ENCODE data around the gene ADARB2.
"Not testable (repeated sequence)": the region's sequence is repeated elsewhere in the genome, so short reads cannot be mapped to it uniquely, and the experiment has no call there.

Gene ADARB2

DNA sequence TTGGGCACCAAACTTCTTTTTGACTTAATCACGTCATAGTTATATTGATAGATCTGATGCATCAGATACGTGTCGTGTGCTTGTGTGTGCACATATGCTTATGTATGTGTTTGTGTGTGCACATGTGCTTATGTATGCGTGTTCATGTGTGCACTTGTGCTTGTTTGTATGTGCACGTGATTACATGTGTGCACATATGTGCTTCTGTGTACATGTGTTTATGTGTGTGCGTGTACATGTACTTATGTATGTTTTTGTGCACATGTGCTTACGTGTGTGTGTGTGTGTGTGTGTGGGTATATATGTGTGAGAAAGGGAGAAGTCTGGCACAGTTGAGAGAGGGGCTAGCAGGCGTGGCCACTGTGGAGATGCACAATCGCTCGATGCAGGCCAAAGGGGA is 507.8 kb downstream of the ADARB2 start:
- H3K27ac ChIP-seq, result no peak overlapping the region
- no peaks in the 10 kb centered on the region for H3K9me3 ChIP-seq
- no peak overlapping the region for H3K4me3 ChIP-seq (ENCODE audit: low read depth in 1 of 2, low read length in 1 of 2)
- peaks cover 71% of the 10 kb centered on the region for H3K36me3 ChIP-seq
- no peaks in the 10 kb centered on the region for H3K27me3 ChIP-seq
- TF ChIP-seq, protein P1, sequence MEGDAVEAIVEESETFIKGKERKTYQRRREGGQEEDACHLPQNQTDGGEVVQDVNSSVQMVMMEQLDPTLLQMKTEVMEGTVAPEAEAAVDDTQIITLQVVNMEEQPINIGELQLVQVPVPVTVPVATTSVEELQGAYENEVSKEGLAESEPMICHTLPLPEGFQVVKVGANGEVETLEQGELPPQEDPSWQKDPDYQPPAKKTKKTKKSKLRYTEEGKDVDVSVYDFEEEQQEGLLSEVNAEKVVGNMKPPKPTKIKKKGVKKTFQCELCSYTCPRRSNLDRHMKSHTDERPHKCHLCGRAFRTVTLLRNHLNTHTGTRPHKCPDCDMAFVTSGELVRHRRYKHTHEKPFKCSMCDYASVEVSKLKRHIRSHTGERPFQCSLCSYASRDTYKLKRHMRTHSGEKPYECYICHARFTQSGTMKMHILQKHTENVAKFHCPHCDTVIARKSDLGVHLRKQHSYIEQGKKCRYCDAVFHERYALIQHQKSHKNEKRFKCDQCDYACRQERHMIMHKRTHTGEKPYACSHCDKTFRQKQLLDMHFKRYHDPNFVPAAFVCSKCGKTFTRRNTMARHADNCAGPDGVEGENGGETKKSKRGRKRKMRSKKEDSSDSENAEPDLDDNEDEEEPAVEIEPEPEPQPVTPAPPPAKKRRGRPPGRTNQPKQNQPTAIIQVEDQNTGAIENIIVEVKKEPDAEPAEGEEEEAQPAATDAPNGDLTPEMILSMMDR (IDR thresholded peaks at IDR 0.05), result no peak
- no peaks in the 10 kb centered on the region for H3K4me1 ChIP-seq (ENCODE audit: control insufficient read depth in 1 of 2, insufficient read depth in 1 of 2, low read depth in 1 of 2, low read length in 1 of 2)

DNA sequence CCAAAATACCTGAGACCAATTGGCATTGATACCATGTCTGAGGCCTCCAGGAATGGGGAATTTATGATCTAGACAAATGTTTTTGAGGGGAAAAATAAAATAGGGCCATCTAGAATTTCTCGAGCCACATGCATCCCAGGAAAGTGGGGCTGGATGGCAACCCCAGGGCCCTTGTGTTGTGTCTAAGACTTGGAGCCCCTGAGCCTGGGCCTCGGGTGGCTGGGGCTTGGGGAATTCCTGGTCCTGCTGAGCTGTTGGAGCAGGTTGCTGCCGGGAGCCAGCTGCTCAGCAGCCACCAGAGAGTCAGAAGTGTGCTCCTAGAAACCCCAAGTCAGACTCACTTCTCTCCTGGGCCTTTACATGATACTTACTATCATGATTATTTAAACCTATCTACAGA is 508.2 kb downstream of the ADARB2 start:
- TF ChIP-seq, protein P1 (IDR thresholded peaks at IDR 0.05), result no peak
- Histone ChIP-seq H3K4me3 (ENCODE audit: low read depth in 1 of 2, low read length in 1 of 2) (no peak overlapping the region), H3K36me3 (peaks cover 71% of the 10 kb centered on the region), H3K9me3 (no peaks in the 10 kb centered on the region), H3K27ac (no peak overlapping the region), H3K4me1 (ENCODE audit: control insufficient read depth in 1 of 2, insufficient read depth in 1 of 2, low read depth in 1 of 2, low read length in 1 of 2) (no peaks in the 10 kb centered on the region), H3K27me3 (no peaks in the 10 kb centered on the region)

DNA sequence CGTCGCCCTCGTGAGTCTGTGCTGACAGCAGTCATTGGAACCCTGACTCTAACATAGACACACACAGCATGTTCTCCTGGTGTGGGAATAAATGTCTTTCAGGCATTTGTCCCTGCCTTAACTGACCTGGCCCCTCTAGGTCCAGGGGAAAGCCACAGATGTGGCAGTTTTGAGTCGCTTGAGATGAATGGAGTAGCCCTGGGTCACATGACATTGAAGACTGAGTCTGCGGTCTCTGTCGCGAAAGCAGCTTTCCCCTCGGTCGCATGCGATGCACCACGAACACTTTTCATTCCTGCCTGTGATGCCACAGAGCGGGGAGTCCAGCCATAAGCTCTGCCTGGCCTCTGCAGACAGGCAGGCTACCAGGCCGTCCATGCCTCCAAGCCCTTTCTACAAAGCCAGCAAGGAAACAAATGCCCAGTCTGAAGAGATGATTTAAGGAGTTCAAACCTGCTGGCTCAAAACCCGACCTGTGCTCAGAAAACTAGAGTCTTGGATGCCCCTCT is 508.8 kb downstream of the ADARB2 start:
- Histone ChIP-seq H3K4me1 (ENCODE audit: control insufficient read depth in 1 of 2, insufficient read depth in 1 of 2, low read depth in 1 of 2, low read length in 1 of 2) (no peaks in the 10 kb centered on the region), H3K9me3 (no peaks in the 10 kb centered on the region), H3K27ac (no peak overlapping the region), H3K36me3 (peaks cover 70% of the 10 kb centered on the region), H3K4me3 (ENCODE audit: low read depth in 1 of 2, low read length in 1 of 2) (no peak overlapping the region), H3K27me3 (no peaks in the 10 kb centered on the region)
- TF ChIP-seq, protein P1 (IDR thresholded peaks at IDR 0.05), result no peak

DNA sequence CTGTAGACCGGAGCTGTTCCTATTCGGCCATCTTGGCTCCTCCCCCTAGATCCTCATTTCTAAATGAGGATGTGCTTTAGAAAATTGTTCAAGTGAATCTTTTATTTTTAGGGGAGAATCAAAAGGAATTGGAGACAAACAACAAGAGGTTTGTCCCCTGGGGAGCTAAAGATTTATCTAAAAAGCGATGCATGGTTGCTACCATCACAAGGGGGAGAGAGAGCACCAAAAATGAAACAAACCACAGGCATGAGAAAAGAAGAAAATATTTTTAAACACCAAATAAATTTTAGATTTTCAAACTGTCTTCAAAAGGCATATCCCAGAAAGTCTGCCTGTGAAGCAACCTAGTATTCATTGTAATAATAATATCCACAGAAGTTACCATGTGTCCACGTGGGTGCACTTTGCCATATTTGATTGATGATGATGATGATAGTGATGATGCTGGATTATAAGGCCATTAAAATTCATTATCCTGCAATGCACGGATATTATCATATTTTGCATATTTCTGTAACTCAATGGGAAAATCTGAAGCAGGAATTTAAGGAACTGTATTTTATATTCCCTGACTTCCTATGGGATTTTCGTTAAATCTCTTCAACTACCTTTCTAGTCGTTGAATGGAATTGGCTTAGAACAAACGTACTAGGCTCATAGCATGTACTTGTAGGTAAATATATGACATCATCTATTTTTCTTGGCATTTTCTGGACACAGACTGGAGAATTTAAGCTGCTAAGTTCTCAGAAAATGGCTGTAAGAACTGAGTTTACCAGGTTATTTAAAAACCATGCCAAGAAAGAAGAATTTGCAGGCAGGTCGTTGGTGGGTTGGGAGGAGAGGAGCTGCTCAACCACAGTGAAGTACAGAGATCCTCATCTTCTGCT is 509.6 kb downstream of the ADARB2 start:
- Histone ChIP-seq H3K27ac (no peak overlapping the region), H3K27me3 (no peaks in the 10 kb centered on the region)

DNA sequence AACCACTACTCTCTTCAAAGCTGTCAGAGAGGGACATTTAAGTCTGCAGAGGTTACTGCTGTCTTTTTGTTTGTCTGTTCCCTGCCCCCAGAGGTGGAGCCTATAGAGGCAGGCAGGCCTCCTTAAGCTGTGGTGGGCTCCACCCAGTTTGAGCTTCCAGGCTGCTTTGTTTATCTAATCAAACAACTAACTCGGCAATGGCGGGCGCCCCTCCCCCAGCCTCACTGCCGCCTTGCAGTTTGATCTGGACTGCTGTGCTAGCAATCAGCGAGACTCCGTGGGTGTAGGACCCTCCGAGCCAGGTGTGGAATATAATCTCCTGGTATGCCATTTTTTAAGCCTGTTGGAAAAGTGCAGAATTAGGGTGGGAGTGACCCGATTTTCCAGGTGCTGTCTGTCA is 510.4 kb downstream of the ADARB2 start:
- not testable (repeated sequence) for H3K4me3 ChIP-seq (ENCODE audit: low read depth in 1 of 2, low read length in 1 of 2); H3K4me1 ChIP-seq (ENCODE audit: control insufficient read depth in 1 of 2, insufficient read depth in 1 of 2, low read depth in 1 of 2, low read length in 1 of 2); H3K27me3 ChIP-seq; H3K9me3 ChIP-seq; H3K27ac ChIP-seq
- H3K36me3 ChIP-seq, result peaks cover 54% of the 10 kb centered on the region

More for the DNA sequence above, 509.6 kb downstream of the ADARB2 start:
- Histone ChIP-seq H3K4me1 (ENCODE audit: control insufficient read depth in 1 of 2, insufficient read depth in 1 of 2, low read depth in 1 of 2, low read length in 1 of 2) (no peaks in the 10 kb centered on the region), H3K9me3 (no peaks in the 10 kb centered on the region), H3K36me3 (peaks cover 62% of the 10 kb centered on the region), H3K4me3 (ENCODE audit: low read depth in 1 of 2, low read length in 1 of 2) (no peak overlapping the region)
- TF ChIP-seq, protein P1 (IDR thresholded peaks at IDR 0.05), result no peak

DNA sequence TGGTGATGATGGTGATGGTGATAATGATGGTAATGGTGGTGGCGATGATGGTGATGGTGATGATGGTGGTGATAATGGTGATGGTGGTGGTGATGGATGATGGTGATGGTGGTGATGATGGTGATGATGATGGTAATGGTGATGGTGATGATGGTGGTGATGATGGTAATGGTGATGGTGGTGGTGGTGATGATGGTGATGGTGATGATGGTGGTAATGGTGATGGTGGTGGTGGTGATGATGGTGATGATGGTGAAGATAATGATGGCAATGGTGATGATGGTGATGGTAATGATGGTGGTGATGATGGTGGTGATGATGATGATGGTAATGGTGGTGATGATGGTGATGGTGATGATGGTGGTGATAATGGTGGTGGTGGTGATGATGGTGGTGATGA is 517.5 kb downstream of the ADARB2 start:
- not testable (repeated sequence) for H3K4me3 ChIP-seq (ENCODE audit: low read depth in 1 of 2, low read length in 1 of 2); H3K4me1 ChIP-seq (ENCODE audit: control insufficient read depth in 1 of 2, insufficient read depth in 1 of 2, low read depth in 1 of 2, low read length in 1 of 2); H3K27me3 ChIP-seq

More for the DNA sequence above, 517.5 kb downstream of the ADARB2 start:
- H3K36me3 ChIP-seq, result peaks cover 28% of the 10 kb centered on the region
- H3K9me3 ChIP-seq, H3K27ac ChIP-seq: not testable (repeated sequence)
